Measurements from ENCODE around the gene CHST2.

- TF ChIP-seq CTCF (IDR thresholded peaks at IDR 0.05 in 2 of 3, conservative IDR thresholded peaks at IDR 0.05 in 1 of 3; ENCODE audit: borderline replicate concordance in 1 of 3, insufficient read depth in 1 of 3, low read depth in 2 of 3, low read length in 2 of 3) (no peak), MAX (IDR thresholded peaks at IDR 0.05) (no peak), POLR2AphosphoS5 (IDR thresholded peaks at IDR 0.05; ENCODE audit: low read depth, low read length) (no peak), SRF (IDR thresholded peaks at IDR 0.05; ENCODE audit: low read depth) (no peak), POLR2A (IDR thresholded peaks at IDR 0.05; ENCODE audit: borderline replicate concordance, extremely low read depth, insufficient read depth, insufficient read length) (no peak), CEBPB (IDR thresholded peaks at IDR 0.05; ENCODE audit: low read depth) (no peak), SIN3A (IDR thresholded peaks at IDR 0.05; ENCODE audit: low read depth) (no peak)
Observed at GRCh38 chr3:143160437-143160836, 40.9 kb downstream of the CHST2 start.
